Left lung (tissue), 10 donors: ENCODE data around the gene RADX. TPM values are rescaled to one million over a fixed set of nuclear protein-coding genes. Genes with fewer than 3 reads are reported as not detected.
"Not testable (repeated sequence)": the region's sequence is repeated elsewhere in the genome, so short reads cannot be mapped to it uniquely, and the experiment has no call there.

ENCODE experiments used
- ATAC-seq: fragments of 200-7000 bp; cut with Tn5 transposase; one replicate; pipeline ENCODE4 v1.9.1; 2020; ENCODE audit warnings: moderate library complexity
- DNase-seq, 4 donors: peaks; one replicate each; pipeline ENCODE4 v3.0.0-alpha.2; 2013 to 2020
- H3K27ac ChIP-seq, 2 donors: fragments of 200-600 bp; sonication (generic) in 1 of 2; one replicate each; pipeline versions ENCODE4 v1.5.0 to v1.8.0; 2020 to 2021
- H3K27me3 ChIP-seq, 2 donors: fragments of 200-600 bp; sonication (generic) in 1 of 2; one replicate each; pipeline versions ENCODE4 v1.5.0 to v1.8.0; 2020 to 2021
- H3K36me3 ChIP-seq, 2 donors: fragments of 200-600 bp; sonication (generic) in 1 of 2; one replicate each; pipeline versions ENCODE4 v1.5.0 to v1.8.0; 2020 to 2021
- H3K4me1 ChIP-seq, 2 donors: fragments of 200-600 bp; one replicate each; pipeline ENCODE4 v1.8.0; 2021
- H3K4me3 ChIP-seq, 2 donors: fragments of 200-600 bp; sonication (generic) in 1 of 2; one replicate each; pipeline versions ENCODE4 v1.5.0 to v1.8.0; 2020 to 2021; ENCODE audit warnings: mild to moderate bottlenecking in 1 of 2
- H3K9me3 ChIP-seq, 2 donors: fragments of 200-600 bp; sonication (generic) in 1 of 2; one replicate each; pipeline versions ENCODE4 v1.5.0 to v1.8.0; 2020 to 2021
- CTCF ChIP-seq, 2 donors: fragments of 200-600 bp; sonication (generic) in 1 of 2; IDR thresholded peaks; one replicate each; pipeline versions ENCODE4 v1.5.0 to v1.8.0; 2021; ENCODE audit warnings: antibody characterized with exemption in 2 of 2
- intact Hi-C, 2 donors: fragments of 100-400 bp; cut with DNase I; formaldehyde crosslinking; loops; one replicate each; pipeline versions ENCODE4 v1.11.2 to v1.14.2; 2022
- polyA plus RNA-seq, 6 donors: library from polyadenylated mRNA; unstranded; fragments of 120-200 nt; gene quantifications; one replicate each; pipeline ENCODE4 v1.2.1, GENCODE V29; 2013; ENCODE audit not compliant: insufficient read length in 6 of 6
- total RNA-seq, 2 donors: library from RNA; stranded (reverse); fragmentation: NEBNext Ultra II Directional; extraction: Animal tissue kit (Norgen Biotek cat#: 25700); gene quantifications; one replicate each; pipeline ENCODE4 v1.2.1, GENCODE V29; 2021
- donor health status: DM: no; HTN: yes; CAD: no.
- donor health status: DM: no; HTN: no; CAD: no.

The RADX gene
- total and polyA plus RNA-seq, 8 donors: 3.2 to 15.5 (median 11.8) TPM

DNA sequence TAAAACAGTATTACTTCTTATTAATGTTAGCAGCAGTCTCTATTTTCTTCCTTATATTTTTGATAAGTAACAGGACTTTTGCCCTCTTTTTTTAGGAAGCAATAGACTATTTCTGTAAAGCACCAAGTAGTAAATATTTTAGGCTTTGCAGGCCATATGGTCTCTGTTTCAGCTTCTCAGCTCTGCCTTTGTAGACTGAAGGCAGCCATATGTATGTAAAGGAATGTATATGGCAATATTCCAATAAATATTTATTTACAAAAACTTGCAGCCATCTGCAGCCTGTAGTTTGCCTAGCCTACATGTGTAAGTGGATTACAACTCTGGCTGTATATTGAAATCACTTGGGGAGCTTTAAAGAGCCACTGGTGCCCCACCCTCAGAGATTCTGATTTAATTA, 15.0 kb downstream of the RADX start:
- Histone ChIP-seq H3K27ac (no peak overlapping the region), H3K4me3 (no peak overlapping the region), H3K9me3 (no peaks in the 10 kb centered on the region), H3K27me3 (no peaks in the 10 kb centered on the region), H3K36me3 (no peaks in the 10 kb centered on the region), H3K4me1 (no peaks in the 10 kb centered on the region)
- no peak for TF ChIP-seq CTCF (IDR thresholded peaks at IDR 0.05)
- ATAC-seq (no peak), DNase-seq (peak in 2 of 4 donors; percentile 3 to 16)
- intact Hi-C loops: no loop called here

- ATAC-seq: no peak
These were observed 19.8 kb downstream of the RADX start for GRCh38 chrX:106631615-106632014.

DNA sequence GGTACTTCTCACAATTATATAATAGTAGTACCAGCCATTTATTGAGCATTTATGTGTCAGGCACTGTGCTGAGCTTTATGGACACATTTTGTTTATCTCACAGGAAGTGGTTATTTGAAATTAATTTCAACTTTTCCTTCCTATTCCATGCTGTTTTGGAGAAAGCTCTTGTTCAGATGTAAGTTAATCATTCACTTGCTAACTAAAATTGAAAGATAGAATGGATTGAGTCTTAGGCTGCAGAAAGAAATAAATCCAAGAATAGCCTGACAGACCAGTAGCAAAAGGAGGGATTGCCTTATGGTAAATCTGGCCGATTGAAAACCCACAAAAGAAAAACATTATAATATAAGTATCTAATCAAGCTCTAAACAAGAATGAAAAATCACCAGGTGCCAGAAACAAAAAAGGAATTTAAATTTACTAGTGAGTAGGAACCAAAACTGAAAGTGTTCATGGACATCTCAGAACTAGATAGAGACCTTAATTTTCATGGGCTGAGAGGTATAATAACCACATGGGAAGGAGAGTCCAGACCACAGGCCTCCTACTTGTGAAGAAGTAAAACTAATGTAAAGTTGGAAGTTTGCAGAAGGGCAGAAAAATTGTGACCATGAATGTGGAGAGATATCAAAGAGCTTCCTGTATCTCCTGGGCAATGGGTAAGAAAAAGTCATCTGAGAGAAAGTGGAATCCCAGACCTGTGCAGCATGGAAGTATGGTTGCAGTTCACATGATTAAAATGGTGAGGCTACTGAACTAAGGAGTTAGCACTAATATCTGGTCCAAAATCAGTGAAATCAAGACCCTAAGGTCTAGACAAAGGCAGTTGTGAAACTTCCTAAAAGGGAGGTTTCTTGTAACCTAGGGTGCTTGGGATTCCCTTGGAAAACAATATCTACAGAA, 38.0 kb downstream of the RADX start:
- Histone ChIP-seq H3K27ac (no peak overlapping the region), H3K27me3 (no peaks in the 10 kb centered on the region), H3K9me3 (no peaks in the 10 kb centered on the region), H3K36me3 (no peaks in the 10 kb centered on the region), H3K4me3 (no peak overlapping the region), H3K4me1 (no peaks in the 10 kb centered on the region)
- TF ChIP-seq CTCF (IDR thresholded peaks at IDR 0.05): no peak
- DNase-seq (no peak), ATAC-seq (no peak)
- intact Hi-C loops: no loop called here

More at GRCh38 chrX:106631615-106632014, 19.8 kb downstream of the RADX start:
- H3K27me3 ChIP-seq: peaks cover 0 to 4% of the 10 kb centered on the region in 2 donors
- intact Hi-C loops: no loop called here
- H3K9me3 ChIP-seq: no peaks in the 10 kb centered on the region
- no peak for DNase-seq
- TF ChIP-seq CTCF (IDR thresholded peaks at IDR 0.05): no peak
- no peaks in the 10 kb centered on the region for H3K4me1 ChIP-seq
- no peak overlapping the region for H3K27ac ChIP-seq
- H3K36me3 ChIP-seq: no peaks in the 10 kb centered on the region
- H3K4me3 ChIP-seq: no peak overlapping the region

DNA sequence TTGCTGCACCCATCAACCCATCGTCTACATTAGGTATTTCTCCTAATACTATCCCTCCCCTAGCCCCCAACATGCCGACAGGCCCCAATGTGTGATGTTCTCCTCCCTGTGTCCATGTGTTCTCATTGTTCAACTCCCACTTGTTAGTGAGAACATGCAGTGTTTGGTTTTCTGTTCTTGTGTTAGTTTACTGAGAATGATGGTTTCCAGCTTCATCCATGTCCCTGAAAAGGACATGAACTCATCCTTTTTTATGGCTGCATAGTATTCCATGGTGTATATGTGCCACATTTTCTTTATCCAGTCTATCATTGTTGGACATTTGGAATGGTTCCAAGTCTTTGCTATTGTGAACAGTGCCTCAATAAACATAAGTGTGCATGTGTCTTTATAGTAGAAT, 41.8 kb downstream of the RADX start:
- H3K4me1 ChIP-seq, H3K9me3 ChIP-seq, DNase-seq, H3K4me3 ChIP-seq, ATAC-seq, H3K36me3 ChIP-seq, H3K27ac ChIP-seq, intact Hi-C loops, H3K27me3 ChIP-seq: not testable (repeated sequence)

DNA sequence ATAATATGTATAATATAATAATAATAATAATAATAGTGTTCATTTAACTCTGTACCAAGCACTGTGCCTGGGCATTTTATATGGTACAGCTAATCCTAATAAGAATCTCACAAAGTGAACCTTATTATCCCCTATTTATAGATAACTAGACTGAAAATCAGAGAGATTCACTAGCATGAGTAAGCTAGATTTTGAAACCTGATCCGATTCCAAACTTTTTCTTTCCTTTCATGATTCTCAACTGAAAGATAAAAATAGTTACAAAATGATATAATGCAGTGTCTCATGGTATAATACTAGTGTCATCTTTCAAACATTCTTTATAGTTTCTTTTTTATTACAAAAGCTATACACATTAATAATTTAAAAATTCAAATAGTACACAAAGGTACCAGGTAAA, 58.9 kb downstream of the RADX start:
- DNase-seq (no peak), ATAC-seq (no peak)
- no peak for TF ChIP-seq CTCF (IDR thresholded peaks at IDR 0.05)
- Histone ChIP-seq H3K9me3 (no peaks in the 10 kb centered on the region), H3K4me1 (no peaks in the 10 kb centered on the region), H3K36me3 (no peaks in the 10 kb centered on the region), H3K27me3 (peaks cover 0 to 6% of the 10 kb centered on the region in 2 donors), H3K27ac (no peak overlapping the region), H3K4me3 (no peak overlapping the region)
- intact Hi-C loops: no loop called here
